ENCODE data around the gene CHMP3.

DNA sequence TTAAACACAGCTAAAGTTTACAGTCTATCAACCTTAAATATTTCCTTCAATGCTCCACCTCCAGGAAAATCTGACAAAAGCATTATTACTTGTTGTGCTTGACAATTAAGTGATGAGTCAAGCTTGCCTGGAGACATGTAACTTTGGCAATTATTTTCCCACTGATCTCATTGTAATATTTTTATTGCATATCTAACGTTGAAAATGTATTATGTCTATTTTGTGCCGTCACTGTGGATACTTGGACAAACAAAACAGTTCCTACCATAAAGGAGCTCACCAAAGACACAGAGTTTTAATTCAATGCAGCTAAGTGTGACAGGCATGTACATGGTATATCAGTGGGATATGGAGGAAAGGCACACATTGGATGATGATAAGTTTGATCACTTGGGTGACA, 35.7 kb upstream of the CHMP3 start:
- TF ChIP-seq GATA2 (IDR thresholded peaks at IDR 0.05; ENCODE audit: low read depth, low read length) (no peak), GATA3 (IDR thresholded peaks at IDR 0.05; ENCODE audit: low read depth, low read length) (no peak)
